ENCODE data around the gene TRAPPC2B.

Gene TRAPPC2B

DNA sequence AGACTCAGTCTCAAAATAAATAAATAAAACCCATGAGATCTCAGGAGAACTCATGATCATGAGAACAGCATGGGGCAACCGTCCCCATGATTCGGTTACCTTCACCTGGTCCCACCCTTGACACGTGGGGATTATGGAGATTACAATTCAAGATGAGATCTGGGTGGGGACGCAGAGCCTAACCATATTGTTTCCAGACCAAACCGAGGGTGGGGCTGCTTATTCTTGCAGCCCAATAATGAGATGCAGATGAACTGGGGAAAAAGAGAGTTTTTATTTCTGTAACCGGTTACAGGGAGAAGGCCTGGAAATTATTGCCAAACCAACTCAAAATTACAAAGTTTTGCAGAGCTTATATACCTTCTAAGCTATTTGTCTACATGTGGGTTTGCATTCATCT lies 12.8 kb downstream of the TRAPPC2B start:
- no peak for DNase-seq

DNA sequence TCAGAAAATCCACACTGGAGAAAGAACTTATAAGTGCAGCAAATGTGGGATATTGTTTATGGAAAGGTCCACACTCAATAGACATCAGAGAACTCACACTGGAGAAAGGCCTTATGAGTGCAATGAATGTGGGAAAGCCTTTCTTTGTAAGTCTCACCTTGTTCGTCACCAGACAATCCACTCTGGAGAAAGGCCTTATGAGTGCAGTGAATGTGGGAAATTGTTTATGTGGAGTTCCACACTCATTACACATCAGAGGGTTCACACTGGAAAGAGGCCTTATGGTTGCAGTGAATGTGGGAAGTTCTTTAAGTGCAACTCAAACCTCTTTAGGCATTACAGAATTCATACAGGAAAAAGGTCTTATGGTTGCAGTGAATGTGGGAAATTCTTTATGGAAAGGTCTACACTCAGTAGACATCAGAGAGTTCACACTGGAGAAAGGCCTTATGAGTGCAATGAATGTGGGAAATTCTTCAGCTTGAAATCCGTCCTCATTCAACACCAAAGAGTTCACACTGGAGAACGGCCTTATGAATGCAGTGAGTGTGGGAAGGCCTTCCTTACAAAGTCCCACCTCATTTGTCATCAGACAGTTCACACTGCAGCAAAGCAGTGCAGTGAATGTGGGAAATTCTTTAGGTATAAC lies 14.3 kb downstream of the TRAPPC2B start:
- DNase-seq, result no peak

DNA sequence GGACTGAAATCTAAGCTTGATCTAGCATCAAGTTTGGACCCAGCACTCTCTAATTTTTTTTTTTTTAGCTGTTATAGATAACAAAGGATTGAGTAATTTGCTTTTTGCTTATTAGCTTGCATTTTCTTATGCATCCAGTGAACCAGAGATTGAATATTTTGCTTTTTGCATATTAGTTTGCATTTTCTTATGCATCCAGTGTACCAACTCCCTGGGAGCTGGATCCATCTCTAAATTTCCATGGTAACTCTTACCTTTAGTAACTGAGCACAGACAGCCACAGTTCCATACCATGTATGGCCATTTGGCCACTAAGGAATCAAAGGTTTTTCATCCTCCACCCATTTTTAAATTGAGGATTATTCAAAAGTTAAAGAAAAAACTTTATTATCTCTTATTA lies 17.6 kb downstream of the TRAPPC2B start:
- no peak for DNase-seq

DNA sequence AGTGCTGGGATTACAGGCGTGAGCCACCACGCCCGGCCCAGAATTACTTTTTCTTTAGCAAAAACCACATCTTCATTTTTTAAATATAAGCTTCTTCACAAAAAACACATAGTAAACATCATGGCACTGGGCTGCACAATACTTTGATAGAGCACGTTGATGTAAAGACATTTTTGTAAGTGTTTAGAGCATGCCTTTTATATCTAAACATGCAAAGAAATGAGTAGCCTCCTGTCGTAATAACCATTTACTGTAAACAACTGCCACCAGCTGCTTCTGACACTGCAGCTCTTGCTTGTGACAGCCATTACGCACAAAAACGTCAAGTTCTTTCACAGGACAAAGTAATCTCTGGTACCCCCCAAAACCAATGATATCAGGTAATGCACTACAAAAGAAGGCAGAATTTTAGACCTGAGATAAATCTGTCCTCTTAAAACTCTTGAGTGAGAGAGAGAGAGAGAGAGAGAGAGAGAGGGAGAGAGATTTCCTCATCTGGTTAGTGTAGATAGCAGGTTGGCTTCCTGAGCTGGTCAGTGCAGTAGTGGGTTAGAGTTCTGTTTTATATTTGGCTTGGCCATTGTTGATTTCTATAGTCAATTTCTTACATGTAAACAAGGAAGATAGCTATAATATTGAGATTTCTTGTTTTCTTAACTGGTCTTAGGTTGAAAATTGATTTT lies 19.6 kb downstream of the TRAPPC2B start:
- DNase-seq, result no peak

DNA sequence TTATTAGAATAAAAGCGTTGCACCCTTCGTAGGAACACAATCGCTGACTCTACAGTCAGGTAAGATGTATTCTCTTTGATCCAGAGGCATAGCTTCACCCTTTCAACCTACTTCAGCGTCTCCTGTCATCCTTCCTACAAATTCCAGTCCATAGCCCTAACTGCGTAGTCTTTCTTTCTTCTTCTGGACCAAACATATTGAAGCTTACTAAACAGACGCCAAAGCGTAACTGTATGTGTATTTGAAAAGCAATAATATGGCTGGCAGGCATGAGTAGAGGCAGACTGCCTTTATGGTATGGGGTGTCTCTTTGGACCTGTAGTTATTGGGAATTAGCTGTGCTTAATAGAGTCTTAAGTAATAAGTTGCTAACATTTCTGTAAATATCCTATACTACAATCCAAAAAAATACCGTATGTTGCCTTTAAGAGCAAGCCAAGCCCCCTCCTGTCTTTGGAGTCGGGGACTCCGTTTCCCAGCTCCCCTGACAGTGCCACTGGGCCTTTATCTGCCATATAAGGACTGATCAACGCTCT lies 25.9 kb downstream of the TRAPPC2B start:
- no peak for DNase-seq

DNA sequence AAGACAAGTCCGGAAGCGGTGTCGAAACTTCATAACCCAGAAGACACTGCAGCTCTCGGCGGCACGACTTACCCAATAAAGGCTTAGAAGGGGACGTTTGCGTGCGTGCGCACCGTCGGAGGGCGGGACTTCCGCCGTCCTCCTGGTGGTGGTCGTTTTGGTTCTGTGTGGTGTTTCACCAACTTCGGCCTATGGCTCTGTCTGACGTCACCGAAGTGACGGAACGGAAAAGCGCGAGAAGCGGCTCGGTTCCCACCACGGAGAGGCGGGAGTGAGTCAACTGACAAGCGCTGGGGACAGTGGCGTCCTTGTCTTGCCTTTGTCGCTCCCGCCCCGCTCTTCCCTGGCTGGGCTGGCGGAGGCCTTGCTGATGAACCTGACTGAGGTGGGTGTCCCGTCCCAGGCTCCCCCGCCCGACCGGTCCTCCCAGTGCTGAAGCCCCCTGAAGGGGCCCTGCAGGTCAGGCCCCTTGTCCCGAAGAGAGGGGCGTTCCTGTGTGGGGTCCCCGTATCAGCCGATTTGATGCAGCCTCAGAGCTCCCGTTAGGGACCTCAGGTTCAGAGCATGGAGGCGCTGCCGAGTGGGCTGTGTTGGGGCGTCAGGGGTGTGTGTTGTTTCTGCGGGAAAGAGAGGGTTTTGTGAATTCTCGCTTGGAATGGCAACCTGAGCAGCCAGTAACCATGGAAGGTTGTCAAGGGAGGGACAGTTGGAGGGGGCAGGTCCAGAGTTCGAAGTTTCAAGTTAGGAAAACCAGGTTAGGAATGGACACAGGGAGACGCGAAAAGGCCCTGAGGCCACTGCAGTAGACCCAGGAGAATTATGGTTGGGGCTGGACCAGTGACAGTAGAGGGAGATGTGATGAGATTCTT lies 26.6 kb downstream of the TRAPPC2B start, which contains the start of gene ZNF548:
Gene ZNF548, plus strand, starts transcription at position 125 of the 869 bp plus-strand sequence. Its CDS starts 246 bp downstream, at position 371.
- DNase-seq, result peak; percentile 88 to 93 (median 89)

DNA sequence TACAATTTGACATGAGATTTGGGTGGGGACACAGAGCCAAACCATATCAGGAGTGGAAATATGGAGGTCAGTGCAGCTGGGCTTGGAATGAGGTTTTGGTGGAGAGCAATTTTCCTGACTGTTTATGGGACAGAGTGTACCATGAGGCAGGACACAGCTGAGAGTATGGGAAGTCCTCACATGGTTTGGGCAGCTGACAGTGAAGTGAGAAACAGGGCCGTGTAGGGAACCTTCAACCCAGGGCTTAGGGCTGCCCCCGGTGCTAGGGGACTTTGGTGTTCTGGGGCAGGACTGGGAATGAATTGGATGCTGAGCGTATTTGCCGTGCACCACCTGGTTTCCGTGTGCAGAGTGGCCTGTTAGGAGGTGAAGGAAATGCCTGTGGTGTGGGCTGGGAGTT lies 32.4 kb downstream of the TRAPPC2B start:
- DNase-seq, result no peak

DNA sequence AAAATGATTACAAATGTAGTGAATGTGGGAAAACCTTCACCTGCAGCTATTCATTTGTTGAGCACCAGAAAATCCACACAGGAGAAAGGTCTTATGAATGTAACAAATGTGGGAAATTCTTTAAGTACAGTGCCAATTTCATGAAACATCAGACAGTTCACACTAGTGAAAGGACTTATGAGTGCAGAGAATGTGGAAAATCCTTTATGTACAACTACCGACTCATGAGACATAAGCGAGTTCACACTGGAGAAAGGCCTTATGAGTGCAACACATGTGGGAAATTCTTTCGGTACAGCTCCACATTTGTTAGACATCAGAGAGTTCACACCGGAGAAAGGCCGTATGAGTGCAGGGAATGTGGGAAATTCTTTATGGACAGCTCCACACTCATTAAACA lies 35.5 kb downstream of the TRAPPC2B start:
- DNase-seq, result no peak

DNA sequence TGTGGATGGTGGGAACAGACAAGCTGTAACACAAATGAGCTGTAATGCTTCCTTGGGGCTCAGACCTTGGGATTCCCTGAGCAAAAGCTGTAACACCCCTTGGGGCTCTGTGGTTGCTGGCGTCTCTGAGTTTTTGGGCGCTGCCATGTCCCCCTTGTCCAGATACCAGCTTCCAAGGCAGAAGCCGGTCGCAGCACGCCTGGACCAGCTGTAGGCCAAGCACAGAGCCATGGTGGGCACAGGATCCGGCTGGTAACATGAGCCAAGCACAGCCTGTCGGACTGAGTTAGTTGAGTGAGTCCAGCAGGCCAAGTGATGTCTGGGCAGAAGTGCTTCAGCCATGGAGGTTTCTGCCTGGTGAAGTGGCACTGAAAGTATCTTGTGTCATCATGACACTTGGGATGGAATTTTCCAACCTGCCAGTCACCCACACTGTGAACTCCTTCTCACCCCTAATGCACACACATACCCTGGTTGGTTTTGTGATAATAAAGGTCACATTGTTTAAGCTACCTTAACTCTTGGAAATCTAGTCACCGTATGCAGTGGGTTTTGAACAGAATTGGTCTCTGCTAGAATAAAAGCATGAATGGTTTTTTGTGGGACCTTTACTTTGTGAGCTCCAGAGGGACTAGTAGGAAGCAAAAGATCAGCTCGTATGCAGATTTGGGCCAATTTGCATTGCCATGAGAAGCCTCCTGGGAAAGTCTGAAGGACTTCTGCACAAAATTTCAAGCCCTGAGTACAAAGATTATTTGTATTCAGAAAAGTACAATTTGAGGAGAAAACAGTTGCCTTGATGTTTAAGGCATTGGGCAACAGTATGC lies 40.6 kb downstream of the TRAPPC2B start:
- no peak for DNase-seq

DNA sequence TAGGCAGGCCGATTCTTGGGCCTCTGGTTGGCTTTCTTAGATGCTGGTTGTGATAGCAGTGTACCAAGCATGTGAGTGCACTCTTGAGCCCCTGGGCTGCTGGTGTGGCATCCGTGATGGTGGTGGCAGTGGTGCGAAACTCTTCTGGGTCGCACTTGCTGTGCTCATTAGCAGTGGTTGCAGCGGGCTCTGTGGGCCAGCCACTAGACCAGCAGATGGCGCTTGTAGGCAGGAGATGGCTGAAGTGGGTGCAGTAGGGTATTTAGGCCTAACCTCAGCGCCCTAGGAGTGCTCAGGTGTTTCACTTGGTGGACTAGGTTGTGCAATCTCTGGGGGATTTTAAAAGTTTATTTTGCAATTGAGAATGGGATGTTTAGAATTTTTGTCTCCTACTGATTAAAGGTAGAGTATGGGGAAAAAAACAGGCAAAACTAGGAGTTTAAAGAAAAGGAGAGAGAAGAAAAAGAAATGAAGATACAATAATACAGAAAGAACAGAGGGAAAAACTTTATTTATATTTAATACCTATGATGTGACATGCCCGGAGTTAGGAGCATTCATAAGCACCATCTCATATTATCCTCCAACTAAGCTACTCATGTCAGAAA lies 43.3 kb downstream of the TRAPPC2B start:
- DNase-seq, result peak; percentile 17 to 49 (median 38)

DNA sequence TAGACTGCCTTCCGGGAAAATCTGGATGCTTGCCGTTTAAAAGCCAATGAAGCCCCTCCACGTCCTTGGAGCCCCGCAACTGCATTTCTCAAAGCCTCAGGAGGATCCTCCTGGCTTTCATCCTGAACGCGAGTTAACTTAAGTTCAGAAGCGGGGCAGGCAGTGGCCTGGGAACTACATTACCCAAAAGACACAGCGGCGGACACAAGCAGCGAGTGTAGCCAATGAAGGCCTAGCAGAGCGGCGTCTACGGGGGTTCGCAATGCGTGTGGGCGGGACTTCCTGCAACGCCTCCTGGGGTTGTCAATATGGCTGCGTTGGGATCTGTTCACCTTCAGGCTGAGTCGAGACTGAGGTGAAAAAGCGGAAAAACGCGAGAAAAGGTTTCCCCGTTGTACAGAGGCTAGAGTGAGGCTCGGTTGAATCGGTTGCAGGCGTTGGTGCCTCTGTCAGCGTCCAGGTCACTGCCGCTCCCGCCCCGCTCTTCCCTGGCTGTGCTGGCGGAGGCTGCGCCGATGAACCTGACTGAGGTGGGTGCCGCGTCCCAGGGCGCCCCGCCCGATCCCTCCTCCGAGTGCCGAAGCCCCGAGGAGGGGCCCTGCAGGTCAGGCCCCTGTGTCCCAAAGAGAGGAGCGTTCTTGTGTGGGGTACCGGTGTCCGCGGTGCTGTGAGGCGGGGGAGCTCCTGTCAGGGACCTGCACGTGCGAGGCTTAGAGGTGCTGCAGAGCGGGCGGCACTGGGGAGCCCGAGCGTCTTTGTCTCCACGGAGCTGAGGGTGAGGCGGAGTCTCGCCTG lies 47.7 kb downstream of the TRAPPC2B start, which contains the start of gene ZNF17:
Gene ZNF17, plus strand, starts transcription at position 285 of the 795 bp plus-strand sequence. CDS start 2,455 bp downstream, outside the sequence.
- DNase-seq, result peak; percentile 73 to 83 (median 81)
